Natural killer cell (primary cell): Measurements from ENCODE around the gene TMEM114. TPM values are rescaled to one million over a fixed set of nuclear protein-coding genes. Genes with fewer than 3 reads are reported as not detected.

Experiments
- ATAC-seq, 3 donors: fragments of 150-1000 bp in 2 of 3; fragments of 200-7000 bp in 1 of 3; cut with Tn5 transposase; 1 replicate in 1 of 3; 2 replicates in 2 of 3; pipeline ENCODE4 v1.10.0; 2021; ENCODE audit warnings: mild to moderate bottlenecking in 2 of 3, moderate library complexity in 2 of 3
- DNase-seq, 2 donors: peaks; one replicate each; pipeline versions ENCODE4 v3.0.0 to v3.0.0-alpha.2; 2013 to 2021; ENCODE audit warnings: mixed read lengths in 1 of 2
- H3K27ac ChIP-seq: one replicate; pipeline ENCODE4 v1.5.1; 2013; ENCODE audit warnings: mild to moderate bottlenecking, low read length
- H3K27me3 ChIP-seq: one replicate; pipeline ENCODE4 v1.6.1; 2013; ENCODE audit warnings: low read length; ENCODE audit not compliant: control insufficient read depth, insufficient read depth
- H3K36me3 ChIP-seq: one replicate; pipeline ENCODE4 v1.6.1; 2013; ENCODE audit warnings: low read length; ENCODE audit not compliant: control insufficient read depth, insufficient read depth
- H3K4me1 ChIP-seq: one replicate; pipeline ENCODE4 v1.6.1; 2013; ENCODE audit warnings: low read length; ENCODE audit not compliant: control insufficient read depth, insufficient read depth
- H3K4me3 ChIP-seq: one replicate; pipeline ENCODE4 v1.5.1; 2013; ENCODE audit warnings: low read length
- H3K9me3 ChIP-seq: one replicate; pipeline ENCODE4 v1.6.1; 2013; ENCODE audit warnings: low read length; ENCODE audit not compliant: control insufficient read depth, insufficient read depth
- H3K27ac Mint-ChIP-seq, 2 donors: one replicate each; pipeline ENCODE4 v1.8.0; 2022; ENCODE audit warnings: mild to moderate bottlenecking in 2 of 2, mixed read lengths in 2 of 2, moderate library complexity in 1 of 2
- H3K27me3 Mint-ChIP-seq, 2 donors: one replicate each; pipeline ENCODE4 v1.8.0; 2022; ENCODE audit warnings: low read depth in 2 of 2, mixed read lengths in 2 of 2
- H3K36me3 Mint-ChIP-seq: one replicate; pipeline ENCODE4 v1.8.0; 2022; ENCODE audit warnings: mixed read lengths
- H3K4me1 Mint-ChIP-seq, 2 donors: one replicate each; pipeline ENCODE4 v1.8.0; 2022; ENCODE audit warnings: mixed read lengths in 2 of 2
- H3K4me3 Mint-ChIP-seq: one replicate; pipeline ENCODE4 v1.8.0; 2022; ENCODE audit warnings: mild to moderate bottlenecking, moderate library complexity, mixed read lengths
- H3K9me3 Mint-ChIP-seq, 2 donors: one replicate each; pipeline ENCODE4 v1.8.0; 2022; ENCODE audit warnings: mixed read lengths in 2 of 2
- CTCF ChIP-seq: fragments of 200-600 bp; IDR thresholded peaks from one replicate; pipeline ENCODE4 v1.8.0; 2022; ENCODE audit warnings: antibody characterized with exemption
- WGBS: methylation state at CpG from one replicate; pipeline ENCODE4 v1.1.7; 2013; ENCODE audit warnings: missing lambda C conversion rate; ENCODE audit not compliant: insufficient coverage; 5-methylcytosine and 5-hydroxymethylcytosine counted together
- intact Hi-C: fragments of 100-400 bp; cut with micrococcal nuclease; formaldehyde crosslinking; loops from one replicate; pipeline ENCODE4 v1.14.2; 2022
- total RNA-seq, 4 donors: library from RNA; stranded (reverse); fragments of 120-200 nt in 1 of 4; gene quantifications; one replicate each; pipeline versions ENCODE4 v1.2.3 to v1.2.4, GENCODE V29; 2013 to 2022

The TMEM114 gene
- total RNA-seq = not detected
- total RNA-seq (2013) = not detected

- Mint-ChIP-seq H3K36me3 (no peaks in the 10 kb centered on the region), H3K4me1 (no peaks in the 10 kb centered on the region), H3K9me3 (no peaks in the 10 kb centered on the region), H3K27me3 (peaks cover 29 to 36% of the 10 kb centered on the region in 2 donors), H3K27ac (no peak within 1 kb of the TSS), H3K4me3 (no peak within 1 kb of the TSS)
- no peaks in the 10 kb centered on the region for H3K36me3 ChIP-seq
- H3K4me3 ChIP-seq = no peak within 1 kb of the TSS
- H3K9me3 ChIP-seq = no peaks in the 10 kb centered on the region
- WGBS = 6% methylated on average over 40 of the region's 41 CpGs
- intact Hi-C loops = no loop called here
- no peaks in the 10 kb centered on the region for H3K4me1 ChIP-seq
- no peak within 1 kb of the TSS for H3K27ac ChIP-seq
- no peak for ATAC-seq
- TF ChIP-seq CTCF = no peak
- peaks cover 18% of the 10 kb centered on the region for H3K27me3 ChIP-seq
- DNase-seq = no peak
These were observed at the start of gene TMEM114 for GRCh38 chr16:8589900-8590688. Gene TMEM114, minus strand, starts transcription at chr16:8590511. Its CDS starts 673 bp downstream, at chr16:8589838.

GRCh38 chr16:8639694-8640093 lies 49.4 kb upstream of the TMEM114 start:
- no peak overlapping the region for H3K4me3 ChIP-seq
- H3K27ac Mint-ChIP-seq = no peak overlapping the region
- H3K36me3 ChIP-seq = peaks cover 49% of the 10 kb centered on the region
- no peaks in the 10 kb centered on the region for H3K27me3 ChIP-seq
- WGBS = 89% methylated on average over 12 of the region's 13 CpGs
- no peak overlapping the region for H3K27ac ChIP-seq
- H3K9me3 ChIP-seq = no peaks in the 10 kb centered on the region
- peaks cover 27% of the 10 kb centered on the region for H3K36me3 Mint-ChIP-seq
- DNase-seq = no peak
- no peak overlapping the region for H3K4me3 Mint-ChIP-seq
- TF ChIP-seq CTCF = no peak
- intact Hi-C loops = no loop called here
- no peak for ATAC-seq
- H3K4me1 ChIP-seq = peaks cover 3% of the 10 kb centered on the region
- H3K4me1 Mint-ChIP-seq = peaks cover 2 to 7% of the 10 kb centered on the region in 2 donors
- no peaks in the 10 kb centered on the region for H3K27me3 Mint-ChIP-seq
- H3K9me3 Mint-ChIP-seq = no peaks in the 10 kb centered on the region

- Histone ChIP-seq H3K4me3 (no peak overlapping the region), H3K4me1 (peaks cover 12% of the 10 kb centered on the region), H3K36me3 (peaks cover 54% of the 10 kb centered on the region), H3K9me3 (no peaks in the 10 kb centered on the region), H3K27ac (no peak overlapping the region), H3K27me3 (no peaks in the 10 kb centered on the region)
- no peaks in the 10 kb centered on the region for H3K27me3 Mint-ChIP-seq
- no peak for TF ChIP-seq CTCF
- ATAC-seq (no peak), DNase-seq (no peak)
- peaks cover 15% of the 10 kb centered on the region for H3K36me3 Mint-ChIP-seq
- intact Hi-C loops = no loop called here
- H3K4me1 Mint-ChIP-seq = peaks cover 0 to 7% of the 10 kb centered on the region in 2 donors
- H3K27ac Mint-ChIP-seq = no peak overlapping the region
- H3K4me3 Mint-ChIP-seq = no peak overlapping the region
- 92% methylated on average over 18 of the region's 18 CpGs for WGBS
- H3K9me3 Mint-ChIP-seq = no peaks in the 10 kb centered on the region
These were observed 44.9 kb upstream of the TMEM114 start for GRCh38 chr16:8634991-8635736.
